ENCODE results near the gene SMS. TPM values are rescaled to one million over a fixed set of nuclear protein-coding genes. Genes with fewer than 3 reads are reported as not detected.

The SMS gene
- total and polyA plus RNA-seq, 3 donors from 2014 or later, result 35.7 to 49.8 (median 38.8) TPM

DNA sequence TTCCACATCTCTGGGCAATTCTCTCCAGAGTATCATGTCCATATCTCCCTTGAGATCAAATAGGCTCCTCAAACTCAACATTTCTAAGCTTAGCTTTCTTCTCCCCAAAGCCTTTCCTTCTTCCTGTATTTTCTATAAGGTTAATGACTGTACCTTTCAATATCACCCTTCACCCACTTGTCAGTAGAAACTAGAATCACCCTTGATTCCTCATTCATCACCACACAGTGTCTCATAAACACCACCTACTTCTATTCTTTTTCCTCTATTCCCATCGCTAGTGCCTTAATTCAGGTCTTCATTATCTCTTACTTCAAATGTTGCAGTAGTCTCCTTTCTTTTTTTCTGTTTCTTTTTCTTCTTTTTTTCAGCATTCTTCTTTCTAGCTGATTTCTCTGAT is 28.3 kb upstream of the SMS start:
- intact Hi-C loops (cut with DNase I; ENCODE audit: low total_unique reads), result no loop called here
- H3K36me3 ChIP-seq (ENCODE audit: low read depth, missing control alignments), result no peaks in the 10 kb centered on the region
- WGBS, 2 donors, result 100% methylated on average over 1 of the region's 1 CpG
- no peak for DNase-seq
- H3K4me1 ChIP-seq, result no peaks in the 10 kb centered on the region
- no peak overlapping the region for H3K27ac ChIP-seq
- no peaks in the 10 kb centered on the region for H3K9me3 ChIP-seq
- TF ChIP-seq POLR2A (IDR thresholded peaks at IDR 0.05), result no peak
- TF ChIP-seq, protein P1, sequence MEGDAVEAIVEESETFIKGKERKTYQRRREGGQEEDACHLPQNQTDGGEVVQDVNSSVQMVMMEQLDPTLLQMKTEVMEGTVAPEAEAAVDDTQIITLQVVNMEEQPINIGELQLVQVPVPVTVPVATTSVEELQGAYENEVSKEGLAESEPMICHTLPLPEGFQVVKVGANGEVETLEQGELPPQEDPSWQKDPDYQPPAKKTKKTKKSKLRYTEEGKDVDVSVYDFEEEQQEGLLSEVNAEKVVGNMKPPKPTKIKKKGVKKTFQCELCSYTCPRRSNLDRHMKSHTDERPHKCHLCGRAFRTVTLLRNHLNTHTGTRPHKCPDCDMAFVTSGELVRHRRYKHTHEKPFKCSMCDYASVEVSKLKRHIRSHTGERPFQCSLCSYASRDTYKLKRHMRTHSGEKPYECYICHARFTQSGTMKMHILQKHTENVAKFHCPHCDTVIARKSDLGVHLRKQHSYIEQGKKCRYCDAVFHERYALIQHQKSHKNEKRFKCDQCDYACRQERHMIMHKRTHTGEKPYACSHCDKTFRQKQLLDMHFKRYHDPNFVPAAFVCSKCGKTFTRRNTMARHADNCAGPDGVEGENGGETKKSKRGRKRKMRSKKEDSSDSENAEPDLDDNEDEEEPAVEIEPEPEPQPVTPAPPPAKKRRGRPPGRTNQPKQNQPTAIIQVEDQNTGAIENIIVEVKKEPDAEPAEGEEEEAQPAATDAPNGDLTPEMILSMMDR (IDR thresholded peaks at IDR 0.05), result no peak
- H3K27me3 ChIP-seq, result no peaks in the 10 kb centered on the region
- no peak overlapping the region for H3K4me3 ChIP-seq

DNA sequence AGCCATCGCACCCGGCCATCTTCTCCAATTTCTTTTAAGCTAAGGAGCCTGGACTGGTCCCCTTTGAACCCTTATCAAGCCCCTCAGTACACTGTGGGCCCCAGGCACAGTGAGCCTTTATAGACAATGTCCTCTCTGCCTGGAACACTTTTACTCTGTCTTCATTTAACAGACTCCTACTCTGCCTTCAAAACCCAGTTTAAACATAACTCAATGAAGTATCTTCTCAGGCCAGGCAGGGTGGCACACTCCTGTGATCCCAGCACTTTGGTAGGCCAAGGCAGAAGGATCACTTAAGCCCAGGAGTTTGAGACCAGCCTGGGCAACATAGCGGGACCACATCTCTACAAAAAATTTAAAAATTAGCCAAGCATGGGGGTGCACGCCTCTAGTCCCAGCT is 27.5 kb upstream of the SMS start:
- no peaks in the 10 kb centered on the region for H3K4me1 ChIP-seq
- no peak for DNase-seq
- intact Hi-C loops (cut with DNase I; ENCODE audit: low total_unique reads), result no loop called here
- H3K36me3 ChIP-seq (ENCODE audit: low read depth, missing control alignments), result no peaks in the 10 kb centered on the region
- no peak overlapping the region for H3K4me3 ChIP-seq
- H3K9me3 ChIP-seq, result no peaks in the 10 kb centered on the region
- WGBS, 2 donors, result 97 to 100% methylated on average over 4 of the region's 4 CpGs
- TF ChIP-seq, protein P1 (IDR thresholded peaks at IDR 0.05), result no peak
- TF ChIP-seq POLR2A (IDR thresholded peaks at IDR 0.05), result no peak
- H3K27ac ChIP-seq, result no peak overlapping the region
- H3K27me3 ChIP-seq, result no peaks in the 10 kb centered on the region

DNA sequence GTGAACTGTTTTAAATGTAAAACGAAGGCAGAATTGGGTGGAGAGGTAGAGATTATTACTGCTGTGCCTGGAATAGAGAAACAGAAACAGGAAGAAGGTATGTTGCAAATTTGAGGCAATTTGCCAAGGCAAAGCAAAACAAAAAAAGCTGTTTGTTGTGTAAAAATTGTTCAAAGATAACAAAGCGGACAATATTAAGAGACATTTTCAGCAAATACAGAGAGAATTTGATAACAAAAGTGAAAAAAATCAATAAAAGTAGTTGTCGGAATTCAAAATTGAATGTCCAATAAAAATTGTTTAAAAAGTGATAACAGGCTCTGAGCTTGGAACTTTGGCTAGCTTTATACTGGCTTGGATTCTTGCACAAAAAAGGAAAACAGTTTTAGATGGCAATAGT is 14.4 kb upstream of the SMS start:
- WGBS, 2 donors, result 32 to 38% methylated on average over 3 of the region's 3 CpGs
- H3K9me3 ChIP-seq, result no peaks in the 10 kb centered on the region
- TF ChIP-seq POLR2A (IDR thresholded peaks at IDR 0.05), result no peak
- TF ChIP-seq, protein P1 (IDR thresholded peaks at IDR 0.05), result no peak
- no peaks in the 10 kb centered on the region for H3K27me3 ChIP-seq
- H3K36me3 ChIP-seq (ENCODE audit: low read depth, missing control alignments), result no peaks in the 10 kb centered on the region
- H3K4me1 ChIP-seq, result no peaks in the 10 kb centered on the region
- no peak for DNase-seq
- intact Hi-C loops (cut with DNase I; ENCODE audit: low total_unique reads), result no loop called here
- peak overlapping the region in 1 of 2 donors; percentile 53 for H3K27ac ChIP-seq
- H3K4me3 ChIP-seq, result peak overlapping the region in 1 of 2 donors; percentile 21

DNA sequence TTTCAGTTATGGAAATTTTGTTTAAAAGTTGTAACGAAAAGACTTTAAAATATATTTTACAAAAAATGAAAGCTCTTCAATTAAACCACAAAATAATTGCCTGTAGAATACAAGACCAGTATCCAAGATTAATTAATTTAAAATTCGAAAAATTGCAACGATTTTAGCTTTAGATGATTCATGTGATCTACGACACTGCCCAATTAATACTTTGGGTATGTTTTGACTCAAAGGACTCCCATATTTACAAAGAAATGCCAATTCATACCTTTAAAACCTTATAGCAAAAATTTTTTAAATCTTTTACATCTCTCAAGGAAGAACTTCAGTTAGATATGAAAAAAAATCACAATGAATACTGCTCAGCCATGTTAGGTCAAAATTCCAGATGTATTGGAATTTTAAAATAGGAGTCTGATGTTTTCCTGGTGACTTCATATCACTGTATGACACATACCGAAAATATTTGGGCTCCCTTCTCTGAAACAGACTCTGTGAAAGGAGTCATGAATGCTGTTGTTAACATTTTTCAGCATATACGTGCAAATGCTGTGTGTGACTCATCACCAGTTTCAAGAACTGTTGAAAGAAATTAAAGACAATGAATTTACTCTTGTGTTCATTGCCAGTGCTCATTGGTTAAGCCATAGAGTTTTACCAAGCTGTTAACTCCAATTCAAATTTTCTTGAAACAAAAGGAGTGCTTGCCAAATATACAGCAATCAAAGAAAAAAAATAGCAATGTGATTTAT is 13.8 kb upstream of the SMS start:
- Histone ChIP-seq H3K36me3 (ENCODE audit: low read depth, missing control alignments) (no peaks in the 10 kb centered on the region), H3K4me1 (no peaks in the 10 kb centered on the region), H3K27me3 (no peaks in the 10 kb centered on the region), H3K27ac (peak overlapping the region in 1 of 2 donors; percentile 53), H3K9me3 (no peaks in the 10 kb centered on the region), H3K4me3 (no peak overlapping the region)
- intact Hi-C loops (cut with DNase I; ENCODE audit: low total_unique reads), result no loop called here
- no peak for TF ChIP-seq POLR2A (IDR thresholded peaks at IDR 0.05)
- TF ChIP-seq, protein P1 (IDR thresholded peaks at IDR 0.05), result no peak
- DNase-seq, result no peak
- 33 to 39% methylated on average over 6 of the region's 6 CpGs for WGBS, 2 donors

DNA sequence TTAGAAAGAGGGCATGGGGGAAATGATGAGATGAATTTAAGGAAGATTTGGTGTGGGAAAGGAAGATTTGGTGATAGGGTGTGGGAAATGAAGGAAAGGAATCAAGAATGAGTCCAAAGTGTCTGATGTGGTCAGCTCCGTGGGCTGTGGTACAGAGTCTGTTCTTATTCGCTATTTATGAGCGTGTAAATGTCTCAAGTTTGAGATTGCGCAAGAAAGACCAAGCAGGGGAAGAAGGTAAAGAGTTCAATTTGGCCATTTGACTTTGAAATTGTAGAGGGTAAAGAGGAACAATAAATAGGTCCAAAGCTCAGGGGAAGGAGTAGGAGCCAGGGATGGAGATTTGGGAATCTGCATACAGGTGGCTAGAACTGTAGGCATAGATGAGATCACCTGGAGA is 11.3 kb upstream of the SMS start:
- TF ChIP-seq POLR2A (IDR thresholded peaks at IDR 0.05), result no peak
- TF ChIP-seq, protein P1 (IDR thresholded peaks at IDR 0.05), result no peak
- 86% methylated on average over 4 of the region's 4 CpGs for WGBS, 2 donors

More for the DNA sequence above, 11.3 kb upstream of the SMS start:
- H3K4me1 ChIP-seq, result no peaks in the 10 kb centered on the region
- no peak overlapping the region for H3K4me3 ChIP-seq
- intact Hi-C loops (cut with DNase I; ENCODE audit: low total_unique reads), result no loop called here
- H3K9me3 ChIP-seq, result no peaks in the 10 kb centered on the region
- H3K36me3 ChIP-seq (ENCODE audit: low read depth, missing control alignments), result no peaks in the 10 kb centered on the region
- H3K27me3 ChIP-seq, result no peaks in the 10 kb centered on the region
- DNase-seq, result no peak
- H3K27ac ChIP-seq, result no peak overlapping the region

Data from testis (tissue), 3 donors.